Stimulated activated effector memory CD8-positive, alpha-beta T cell treated with anti-CD3 and anti-CD28 coated beads, Interleukin-12 subunit alpha, Interleukin-12 subunit beta, amount 100 ng/mL, for 72 hours (primary cell): Measurements from ENCODE around the gene RNF2.

ENCODE experiments used
- ATAC-seq: fragments of 150-1000 bp; cut with Tn5 transposase; 2 replicates; pipeline ENCODE4 v1.10.0; 2021
- DNase-seq, 2 donors: peaks; one replicate each; pipeline ENCODE4 v3.0.0; 2021 to 2022; ENCODE audit warnings: low spot score in 2 of 2
- H3K27ac Mint-ChIP-seq: one replicate; pipeline ENCODE4 v1.8.0; 2022; ENCODE audit warnings: mild to moderate bottlenecking, mixed read lengths
- H3K36me3 Mint-ChIP-seq: one replicate; pipeline ENCODE4 v1.8.0; 2022; ENCODE audit warnings: mild to moderate bottlenecking, mixed read lengths
- H3K4me1 Mint-ChIP-seq: one replicate; pipeline ENCODE4 v1.8.0; 2022; ENCODE audit warnings: mixed read lengths
- H3K4me3 Mint-ChIP-seq: one replicate; pipeline ENCODE4 v1.8.0; 2022; ENCODE audit warnings: mild to moderate bottlenecking, mixed read lengths
- H3K9me3 Mint-ChIP-seq: one replicate; pipeline ENCODE4 v1.8.0; 2022; ENCODE audit warnings: mixed read lengths

RNF2 gene

DNA sequence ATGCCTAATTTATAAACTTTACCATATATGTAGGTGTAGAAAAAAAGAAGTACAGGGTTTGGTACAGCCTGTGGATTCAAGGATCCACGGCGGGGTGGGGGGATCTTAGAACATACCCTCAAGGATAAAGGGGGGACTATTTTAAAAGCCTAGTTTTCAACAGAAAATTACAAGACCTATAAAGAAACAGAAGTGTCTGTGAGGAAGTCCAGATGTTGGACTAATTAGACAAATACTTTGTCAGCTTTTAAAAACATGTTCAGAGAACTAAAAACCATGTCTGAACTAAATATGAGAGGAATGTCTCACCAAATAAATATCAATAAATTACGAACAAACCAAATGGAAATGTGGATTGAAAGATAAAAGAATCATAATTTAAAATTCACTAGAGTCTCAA lies 59.8 kb downstream of the RNF2 start:
- ATAC-seq = no peak
- peaks cover 18% of the 10 kb centered on the region for H3K9me3 Mint-ChIP-seq
- H3K27ac Mint-ChIP-seq = no peak overlapping the region
- H3K4me3 Mint-ChIP-seq = no peak overlapping the region
- peaks cover 24% of the 10 kb centered on the region for H3K36me3 Mint-ChIP-seq
- DNase-seq = no peak
- H3K4me1 Mint-ChIP-seq = no peaks in the 10 kb centered on the region

DNA sequence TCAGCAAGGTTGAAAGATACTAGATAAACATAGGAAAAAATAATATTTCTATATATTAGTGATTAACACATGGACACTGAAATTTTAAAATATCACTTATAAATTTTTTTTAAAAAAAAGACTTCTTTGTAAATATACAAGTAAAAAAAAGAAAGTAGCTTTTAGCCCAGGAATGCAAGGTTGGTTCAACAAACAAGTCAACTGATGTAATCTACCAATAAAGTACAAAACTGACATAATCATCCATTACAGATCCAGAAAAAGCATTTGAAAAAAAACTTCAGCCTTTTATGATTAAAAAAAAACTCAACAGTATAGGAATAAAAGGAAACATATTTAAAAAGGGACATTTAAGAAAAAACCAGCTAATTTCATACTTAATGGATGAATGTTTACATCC lies 63.0 kb downstream of the RNF2 start:
- H3K27ac Mint-ChIP-seq = no peak overlapping the region
- no peaks in the 10 kb centered on the region for H3K4me1 Mint-ChIP-seq
- no peak overlapping the region for H3K4me3 Mint-ChIP-seq
- no peak for DNase-seq
- ATAC-seq = no peak
- no peaks in the 10 kb centered on the region for H3K36me3 Mint-ChIP-seq
- peaks cover 20% of the 10 kb centered on the region for H3K9me3 Mint-ChIP-seq

DNA sequence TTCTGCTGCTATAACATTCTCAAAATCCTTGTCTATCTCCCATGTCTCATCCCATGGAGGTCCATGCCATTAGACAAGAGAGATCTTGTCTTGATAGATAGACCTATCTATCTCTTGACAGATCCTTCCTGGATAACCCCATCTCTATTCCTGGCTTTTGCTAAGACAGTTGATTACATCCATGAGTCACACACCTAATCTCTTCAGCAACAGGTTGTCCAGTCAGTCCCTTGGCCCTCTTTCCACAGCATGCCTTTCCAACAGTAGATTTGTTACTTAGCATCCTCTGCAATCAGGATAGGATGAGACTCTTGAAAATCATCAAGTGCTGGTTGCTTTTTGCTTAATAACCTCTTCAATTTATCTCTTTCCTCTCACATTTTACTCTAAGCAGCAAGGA lies 64.8 kb downstream of the RNF2 start:
- H3K9me3 Mint-ChIP-seq = peaks cover 20% of the 10 kb centered on the region
- H3K36me3 Mint-ChIP-seq = no peaks in the 10 kb centered on the region

DNA sequence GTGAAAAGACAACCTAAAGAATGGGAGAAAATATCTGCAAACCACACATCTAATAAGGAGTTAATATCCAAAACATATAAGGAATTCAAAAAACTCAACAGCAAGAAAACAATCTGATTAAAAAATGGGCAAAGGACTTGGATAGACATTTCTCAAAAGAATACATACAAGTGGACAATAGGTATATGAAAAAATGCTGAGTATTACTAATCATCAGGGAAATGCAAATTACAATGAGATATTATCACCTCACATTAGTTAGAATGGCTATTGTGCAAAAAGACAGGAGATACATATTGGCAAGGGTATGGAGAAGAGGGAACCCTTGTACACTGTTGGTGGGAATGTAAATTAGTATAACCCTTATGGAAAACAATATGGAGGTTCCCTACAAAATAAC lies 66.5 kb downstream of the RNF2 start:
- no peak overlapping the region for H3K27ac Mint-ChIP-seq
- H3K4me3 Mint-ChIP-seq = no peak overlapping the region
- H3K4me1 Mint-ChIP-seq = no peaks in the 10 kb centered on the region
- DNase-seq (no peak), ATAC-seq (no peak)
- H3K36me3 Mint-ChIP-seq = no peaks in the 10 kb centered on the region
- H3K9me3 Mint-ChIP-seq = peaks cover 14% of the 10 kb centered on the region

More for the DNA sequence above, 64.8 kb downstream of the RNF2 start:
- no peak for DNase-seq
- ATAC-seq = no peak
- H3K4me3 Mint-ChIP-seq = no peak overlapping the region
- H3K4me1 Mint-ChIP-seq = no peaks in the 10 kb centered on the region
- H3K27ac Mint-ChIP-seq = no peak overlapping the region

DNA sequence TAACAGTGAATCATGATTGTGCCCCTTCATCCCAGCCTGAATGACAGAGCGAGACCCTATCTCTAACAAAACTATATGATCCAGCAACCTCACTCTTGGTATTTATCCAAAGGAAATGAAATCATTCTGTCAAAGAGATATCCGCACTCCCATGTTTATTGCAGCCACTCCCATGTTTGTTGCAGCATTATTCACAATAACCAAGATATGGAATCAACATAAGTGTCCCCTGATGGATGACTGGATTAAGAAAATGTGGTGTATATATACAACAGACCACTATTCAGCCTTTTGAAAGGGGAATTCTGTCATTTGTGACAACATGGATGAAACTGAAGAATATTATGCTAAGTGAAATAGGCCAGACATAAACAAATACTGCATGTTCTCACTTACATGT lies 67.0 kb downstream of the RNF2 start:
- no peaks in the 10 kb centered on the region for H3K4me1 Mint-ChIP-seq
- H3K9me3 Mint-ChIP-seq = peaks cover 14% of the 10 kb centered on the region
- H3K36me3 Mint-ChIP-seq = no peaks in the 10 kb centered on the region
- ATAC-seq = no peak
- H3K4me3 Mint-ChIP-seq = no peak overlapping the region
- DNase-seq = no peak
- H3K27ac Mint-ChIP-seq = no peak overlapping the region

DNA sequence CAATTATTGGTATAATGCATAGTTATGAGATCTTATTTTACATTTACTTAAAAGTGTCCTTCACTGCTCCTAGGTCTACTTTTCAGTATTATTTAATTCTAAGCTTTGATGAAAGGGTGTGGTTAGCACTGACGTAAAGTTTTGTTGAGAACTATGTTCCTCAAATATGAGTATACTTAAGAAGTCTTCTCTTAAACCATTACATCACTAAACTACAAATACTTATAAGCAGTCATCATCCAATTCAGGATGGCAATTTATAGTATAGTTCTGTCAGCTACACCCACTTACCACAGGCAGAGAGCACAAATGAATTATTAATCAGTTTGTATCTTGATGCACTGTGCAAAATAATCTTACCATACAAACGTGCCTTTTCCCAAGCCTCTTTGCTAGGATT lies 84.3 kb downstream of the RNF2 start:
- no peak overlapping the region for H3K4me3 Mint-ChIP-seq
- no peak for ATAC-seq
- DNase-seq = no peak
- H3K36me3 Mint-ChIP-seq = peaks cover 76% of the 10 kb centered on the region
- H3K4me1 Mint-ChIP-seq = no peaks in the 10 kb centered on the region
- H3K27ac Mint-ChIP-seq = no peak overlapping the region
- H3K9me3 Mint-ChIP-seq = no peaks in the 10 kb centered on the region

DNA sequence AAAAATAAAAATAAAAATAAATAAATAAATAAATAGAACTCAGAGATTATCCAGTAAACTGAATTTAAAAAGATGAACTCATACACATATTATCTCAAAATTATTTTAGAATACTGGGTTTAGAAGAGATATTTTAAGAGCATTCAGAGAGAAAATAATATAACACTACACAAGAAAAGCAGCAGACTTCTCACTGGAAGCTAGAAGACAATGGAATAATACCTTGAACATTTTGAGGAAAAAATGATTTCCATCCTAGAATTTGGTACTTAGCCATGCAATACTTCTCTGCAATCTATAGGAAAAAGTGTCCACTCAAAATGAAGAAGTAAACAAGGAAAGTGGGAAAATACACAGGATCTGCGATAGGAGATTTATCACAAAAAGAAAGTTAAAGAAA lies 87.2 kb downstream of the RNF2 start:
- no peak for ATAC-seq
- Mint-ChIP-seq H3K27ac (no peak overlapping the region), H3K4me1 (no peaks in the 10 kb centered on the region), H3K4me3 (no peak overlapping the region), H3K9me3 (no peaks in the 10 kb centered on the region), H3K36me3 (peaks cover 76% of the 10 kb centered on the region)
- no peak for DNase-seq

DNA sequence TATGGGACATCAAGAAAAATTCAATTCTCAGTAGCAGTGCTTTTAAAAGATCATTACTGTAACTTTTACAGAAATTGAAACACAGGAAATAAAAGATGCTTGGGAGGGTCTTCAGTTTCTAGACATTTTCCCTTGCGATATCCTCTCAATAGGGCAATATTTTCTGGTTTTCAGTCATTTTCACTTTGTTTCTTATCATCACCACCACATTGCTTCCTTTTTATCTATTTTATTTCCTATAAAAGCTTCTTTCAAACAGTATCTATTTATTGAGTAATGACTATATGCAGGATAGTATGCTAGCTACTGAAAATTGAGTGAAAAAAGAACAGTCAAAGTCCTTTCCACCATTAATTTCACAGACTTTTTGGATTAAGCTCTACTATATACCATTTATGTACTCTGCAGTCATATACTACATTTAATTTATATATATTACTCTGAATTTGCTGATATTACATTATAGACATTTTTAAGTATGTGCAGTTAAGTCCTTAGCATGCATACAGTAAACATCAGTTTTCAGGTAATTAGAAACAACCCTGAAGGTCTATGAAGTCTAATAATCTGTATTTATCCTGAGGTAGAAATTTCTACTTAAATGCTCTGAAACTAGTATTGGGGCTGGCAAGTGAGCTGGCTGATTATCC lies 92.7 kb downstream of the RNF2 start:
- Mint-ChIP-seq H3K4me3 (no peak overlapping the region), H3K36me3 (peaks cover 95% of the 10 kb centered on the region), H3K4me1 (no peaks in the 10 kb centered on the region), H3K9me3 (no peaks in the 10 kb centered on the region), H3K27ac (no peak overlapping the region)
- DNase-seq (no peak), ATAC-seq (no peak)

DNA sequence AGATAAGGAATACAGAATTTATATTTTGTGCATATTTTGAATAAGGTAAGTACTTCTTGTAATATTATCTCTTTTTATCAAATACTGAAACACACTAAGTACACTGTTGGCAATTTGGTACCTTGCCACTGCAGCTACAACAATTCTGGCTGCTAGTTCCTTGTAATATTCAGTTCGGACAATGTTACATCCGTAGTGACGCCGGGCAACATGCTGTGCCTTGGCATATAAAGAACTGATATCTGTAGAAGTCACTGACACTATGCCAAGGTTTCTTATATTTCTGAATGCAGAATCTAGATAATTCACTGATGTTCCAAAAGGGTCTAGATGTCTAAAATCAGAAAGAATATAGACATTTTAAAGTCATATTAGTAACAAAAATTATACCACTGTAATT lies 93.9 kb downstream of the RNF2 start:
- H3K36me3 Mint-ChIP-seq = peaks cover 95% of the 10 kb centered on the region
- ATAC-seq (no peak), DNase-seq (no peak)
- H3K4me1 Mint-ChIP-seq = no peaks in the 10 kb centered on the region
- no peak overlapping the region for H3K27ac Mint-ChIP-seq
- H3K9me3 Mint-ChIP-seq = no peaks in the 10 kb centered on the region
- H3K4me3 Mint-ChIP-seq = no peak overlapping the region

DNA sequence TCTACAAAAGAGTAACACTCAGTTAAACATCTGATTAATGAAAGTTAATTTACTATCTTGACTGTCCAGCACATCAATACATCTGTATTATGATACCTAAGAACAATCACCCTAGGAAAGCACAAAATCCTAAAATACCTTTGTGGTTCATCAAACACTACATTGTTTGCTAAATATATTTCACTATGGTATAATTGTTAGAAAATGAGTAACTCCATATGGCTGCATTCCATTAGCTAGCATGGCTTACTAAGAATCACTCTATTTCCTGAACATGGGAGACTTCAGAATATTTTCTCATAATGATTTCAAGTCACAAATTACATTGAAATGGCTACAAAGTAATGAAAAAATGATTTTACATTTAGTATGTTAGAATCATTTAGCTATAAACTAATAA lies 98.9 kb downstream of the RNF2 start:
- DNase-seq (no peak), ATAC-seq (no peak)
- no peaks in the 10 kb centered on the region for H3K9me3 Mint-ChIP-seq
- H3K36me3 Mint-ChIP-seq = peaks cover 97% of the 10 kb centered on the region
- H3K4me1 Mint-ChIP-seq = no peaks in the 10 kb centered on the region
- no peak overlapping the region for H3K27ac Mint-ChIP-seq
- no peak overlapping the region for H3K4me3 Mint-ChIP-seq

DNA sequence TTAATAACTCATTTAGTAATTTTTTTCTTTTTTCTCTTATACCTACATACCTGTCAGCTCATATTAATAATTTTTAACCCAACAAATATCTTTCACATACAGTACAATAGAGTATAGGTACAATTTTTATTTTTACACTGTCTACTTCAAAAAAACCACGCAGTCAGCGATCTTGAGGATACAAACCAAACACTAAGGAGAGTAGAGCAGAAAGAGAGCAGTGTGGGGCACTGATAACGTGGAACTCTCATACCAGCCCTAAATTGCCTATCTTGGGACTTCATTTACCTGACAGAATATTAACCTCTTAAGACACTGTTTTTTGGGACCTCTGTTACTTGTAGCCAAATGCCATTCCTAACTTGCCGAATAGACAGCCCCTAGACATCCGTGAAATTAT lies 105.9 kb downstream of the RNF2 start:
- DNase-seq (no peak), ATAC-seq (no peak)
- Mint-ChIP-seq H3K9me3 (no peaks in the 10 kb centered on the region), H3K36me3 (peaks cover 67% of the 10 kb centered on the region), H3K4me1 (peaks cover 23% of the 10 kb centered on the region), H3K4me3 (no peak overlapping the region), H3K27ac (no peak overlapping the region)
